HG03139 (cell line): ENCODE results near the gene VEZT.
"Not testable (repeated sequence)": the region's sequence is repeated elsewhere in the genome, so short reads cannot be mapped to it uniquely, and the experiment has no call there.

Experiments used
- ATAC-seq: cut with Tn5 transposase; IDR thresholded peaks from one replicate; pipeline ENCODE4 v1.9.1; 2021; ENCODE audit not compliant: unreplicated experiment

Gene VEZT

DNA sequence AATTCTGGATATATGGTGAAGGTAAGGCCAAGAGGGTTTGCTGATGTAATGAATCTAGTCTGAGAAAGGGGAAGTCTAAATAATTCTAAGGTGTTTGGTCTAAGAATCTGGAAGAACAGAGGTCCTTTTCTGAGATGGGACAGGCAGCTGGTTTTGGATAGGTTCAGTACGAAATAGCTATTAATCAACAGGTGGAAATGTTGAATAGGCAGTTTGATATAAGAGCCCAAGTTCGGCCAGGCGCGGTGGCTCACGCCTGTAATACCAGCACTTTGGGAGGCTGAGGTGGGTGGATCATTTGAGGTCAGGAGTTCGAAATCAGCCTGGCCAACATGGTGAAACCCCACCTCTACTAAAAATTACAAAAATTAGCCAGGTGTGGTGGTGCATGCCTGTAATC is 97.1 kb downstream of the VEZT start:
- not testable (repeated sequence) for ATAC-seq

GRCh38 chr12:95316798-95317197 is 99.2 kb downstream of the VEZT start:
- no peak for ATAC-seq

DNA sequence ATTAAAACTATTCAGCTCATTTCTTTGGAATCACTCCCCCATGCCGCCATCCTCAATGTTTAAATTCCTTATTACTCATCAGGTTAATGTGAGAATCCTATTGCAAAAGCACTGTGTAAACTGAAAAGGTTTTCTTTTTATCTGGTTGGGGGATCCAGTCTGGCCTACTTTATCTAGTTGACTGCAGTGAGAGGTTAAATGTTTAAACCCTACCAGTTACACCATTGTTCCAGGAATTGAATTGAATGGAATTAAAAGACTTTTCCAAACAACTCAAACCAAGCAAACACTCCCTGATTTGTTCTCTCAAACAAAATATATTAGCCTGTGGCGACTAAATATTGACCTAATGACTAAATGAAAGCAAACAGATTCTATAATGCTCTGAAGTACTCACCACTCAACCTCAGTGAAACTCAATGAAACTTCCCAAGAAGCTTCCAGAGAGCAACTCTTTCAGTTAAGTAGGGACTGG is 100.5 kb downstream of the VEZT start:
- no peak for ATAC-seq

DNA sequence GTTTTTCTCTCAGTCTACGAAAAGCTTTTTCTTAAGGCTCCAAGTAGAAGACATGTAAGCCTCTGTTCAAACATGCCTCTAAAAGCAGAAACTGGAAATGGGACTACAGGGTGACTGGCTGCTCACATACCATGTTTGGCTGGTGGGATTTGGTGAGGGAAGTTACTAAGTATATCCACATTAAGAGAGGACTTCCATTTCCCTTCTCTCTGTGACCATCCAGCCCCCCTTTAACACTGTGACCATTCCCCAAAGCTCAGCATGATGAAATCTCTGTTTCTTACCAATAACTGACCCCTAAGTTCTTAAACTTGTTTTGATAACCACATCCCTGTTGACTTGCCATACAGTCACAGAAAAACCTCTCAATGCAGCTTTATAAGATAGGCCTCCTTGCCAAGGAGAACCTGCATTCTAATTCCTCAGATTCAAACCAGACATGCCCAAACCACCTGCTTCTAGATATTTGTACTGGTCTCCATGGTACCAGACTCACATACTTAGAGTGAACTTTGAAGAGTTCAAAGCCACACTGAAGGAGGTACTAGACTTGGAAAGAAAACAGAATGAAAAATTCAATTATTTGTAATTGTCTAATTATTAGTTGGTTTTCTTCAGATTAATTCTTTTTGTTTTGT is 102.2 kb downstream of the VEZT start:
- ATAC-seq, result no peak

DNA sequence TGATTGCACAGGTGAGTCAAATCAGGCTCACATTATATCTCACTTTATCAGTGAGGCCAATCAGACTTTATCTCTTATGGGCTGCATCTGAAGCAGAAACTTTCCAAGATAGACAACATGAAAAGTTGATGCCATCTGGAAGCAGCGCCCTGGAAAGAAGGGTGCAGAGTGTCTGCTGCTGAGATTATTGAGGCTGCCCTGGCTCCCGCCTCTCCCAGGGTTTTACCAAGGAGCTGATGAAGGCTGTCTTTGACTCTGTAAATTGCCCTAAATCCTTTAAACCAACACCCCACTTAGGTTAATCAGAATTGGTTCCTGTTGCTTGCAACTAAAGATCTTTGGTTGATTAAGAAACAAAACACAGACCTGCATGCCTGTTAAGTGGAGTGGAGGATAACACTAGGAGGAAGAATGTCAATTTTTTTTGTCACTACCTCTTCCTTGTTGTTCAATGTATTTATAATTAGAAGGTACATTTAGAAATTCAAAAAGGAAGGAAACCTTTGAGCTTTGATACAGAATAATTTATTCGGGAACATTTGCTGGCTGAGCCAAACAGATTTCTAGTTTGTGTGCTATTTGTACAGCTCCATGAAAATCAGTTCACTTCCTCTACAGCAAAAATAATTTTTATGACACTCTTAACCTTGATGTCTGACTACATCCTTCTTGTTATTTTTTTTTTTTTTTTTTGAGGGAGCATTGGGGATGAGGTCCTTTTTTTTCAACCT is 104.1 kb downstream of the VEZT start:
- no peak for ATAC-seq

DNA sequence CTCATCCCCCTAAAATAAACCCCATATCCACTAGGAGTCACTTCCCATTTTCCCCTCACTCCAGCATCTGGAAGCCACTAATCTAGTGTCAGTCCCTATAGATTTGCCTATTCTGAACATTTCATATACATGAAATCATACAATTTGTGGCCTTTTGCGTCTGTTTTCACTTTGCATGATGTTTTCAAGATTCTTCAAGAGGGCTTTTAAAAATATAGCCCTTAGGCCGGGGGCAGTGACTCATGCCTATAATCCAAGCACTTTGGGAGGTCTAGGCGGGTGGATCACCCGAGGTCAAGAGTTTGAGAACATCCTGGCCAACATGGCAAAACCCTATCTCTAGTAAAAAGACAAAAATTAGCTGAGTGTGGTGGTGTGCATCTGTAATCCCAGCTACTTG is 104.7 kb downstream of the VEZT start:
- ATAC-seq, result no peak

DNA sequence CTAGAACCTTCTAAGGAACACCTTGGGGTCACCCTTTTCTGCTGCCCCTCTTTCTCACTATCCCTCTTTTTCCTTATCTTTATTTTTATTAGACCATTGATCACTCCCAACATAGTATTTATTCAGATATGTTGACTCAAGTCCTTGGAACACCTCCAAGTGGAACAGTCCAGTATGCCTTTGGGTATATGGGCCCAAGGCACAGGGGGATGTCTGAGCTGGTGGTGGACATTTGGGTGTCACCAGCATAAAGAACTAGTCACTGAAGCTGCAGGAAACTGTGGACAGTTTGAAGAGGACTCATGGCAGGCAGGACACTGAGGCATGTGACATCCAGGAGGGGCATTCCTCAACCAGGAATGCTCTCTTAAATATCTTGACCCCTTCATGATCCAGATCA is 105.6 kb downstream of the VEZT start:
- no peak for ATAC-seq

GRCh38 chr12:95324246-95324645 is 106.6 kb downstream of the VEZT start:
- ATAC-seq, result not testable (repeated sequence)

DNA sequence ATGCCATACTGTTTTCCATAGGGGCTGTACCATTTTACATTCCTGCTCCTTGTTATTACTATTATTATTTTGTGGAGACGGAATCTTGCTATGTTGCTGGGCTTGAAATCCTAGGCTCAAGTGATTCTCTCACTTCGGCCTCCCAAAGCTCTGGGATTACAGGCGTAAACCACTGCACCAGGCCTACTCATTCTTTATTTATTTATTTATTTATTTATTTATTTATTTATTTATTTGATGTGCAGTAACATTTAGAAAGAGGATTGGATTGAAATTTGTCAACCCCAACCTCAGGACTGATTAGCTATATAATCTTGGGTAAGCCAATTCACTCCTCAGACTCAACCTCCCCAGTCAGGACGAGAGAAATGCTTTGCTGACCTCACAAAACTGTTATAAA is 107.9 kb downstream of the VEZT start:
- ATAC-seq, result no peak

DNA sequence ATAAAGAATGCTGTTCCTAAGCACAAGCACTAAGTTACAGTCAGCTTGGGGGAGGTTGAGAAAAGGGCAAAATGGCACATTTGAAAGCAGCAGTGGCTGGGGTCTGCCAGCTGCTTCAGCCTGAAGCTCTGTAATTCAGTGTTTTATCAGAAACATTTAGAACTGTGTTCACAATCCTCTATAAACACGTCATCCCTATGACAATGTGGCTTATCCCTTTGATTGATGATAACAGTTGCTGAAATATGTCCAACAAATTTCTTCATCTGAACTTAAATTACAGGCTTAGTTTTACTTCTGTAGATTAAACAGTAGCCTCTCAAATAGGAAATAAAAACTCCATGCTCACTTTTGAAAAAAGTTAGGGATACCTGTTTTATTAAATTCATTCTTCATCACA is 108.8 kb downstream of the VEZT start:
- ATAC-seq, result no peak

- ATAC-seq, result no peak
These were observed 109.2 kb downstream of the VEZT start for GRCh38 chr12:95326855-95327254.

DNA sequence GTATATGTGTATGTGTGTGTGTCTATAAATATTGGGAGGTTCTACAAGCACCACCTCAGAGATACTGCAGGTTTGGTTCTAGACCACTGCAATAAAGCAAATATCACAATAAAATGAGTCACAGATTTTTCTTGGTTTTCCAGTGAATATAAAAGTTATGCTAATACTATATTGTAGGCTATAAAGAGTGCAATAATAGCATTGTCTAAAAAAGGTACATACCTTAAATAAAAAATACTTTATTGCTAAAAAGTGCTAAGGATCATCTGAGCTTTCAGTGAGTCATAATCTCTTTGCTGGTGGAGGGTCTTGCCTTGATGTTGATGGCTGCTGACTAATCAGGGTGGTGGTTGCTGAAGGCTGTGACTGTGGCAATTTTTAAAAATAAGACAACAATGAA is 111.1 kb downstream of the VEZT start:
- no peak for ATAC-seq

GRCh38 chr12:95335948-95336347 is 118.3 kb downstream of the VEZT start:
- ATAC-seq, result no peak

- ATAC-seq, result no peak
These were observed 118.9 kb downstream of the VEZT start for GRCh38 chr12:95336387-95337067.

- ATAC-seq, result no peak
These were observed 119.5 kb downstream of the VEZT start for GRCh38 chr12:95337146-95337545.

DNA sequence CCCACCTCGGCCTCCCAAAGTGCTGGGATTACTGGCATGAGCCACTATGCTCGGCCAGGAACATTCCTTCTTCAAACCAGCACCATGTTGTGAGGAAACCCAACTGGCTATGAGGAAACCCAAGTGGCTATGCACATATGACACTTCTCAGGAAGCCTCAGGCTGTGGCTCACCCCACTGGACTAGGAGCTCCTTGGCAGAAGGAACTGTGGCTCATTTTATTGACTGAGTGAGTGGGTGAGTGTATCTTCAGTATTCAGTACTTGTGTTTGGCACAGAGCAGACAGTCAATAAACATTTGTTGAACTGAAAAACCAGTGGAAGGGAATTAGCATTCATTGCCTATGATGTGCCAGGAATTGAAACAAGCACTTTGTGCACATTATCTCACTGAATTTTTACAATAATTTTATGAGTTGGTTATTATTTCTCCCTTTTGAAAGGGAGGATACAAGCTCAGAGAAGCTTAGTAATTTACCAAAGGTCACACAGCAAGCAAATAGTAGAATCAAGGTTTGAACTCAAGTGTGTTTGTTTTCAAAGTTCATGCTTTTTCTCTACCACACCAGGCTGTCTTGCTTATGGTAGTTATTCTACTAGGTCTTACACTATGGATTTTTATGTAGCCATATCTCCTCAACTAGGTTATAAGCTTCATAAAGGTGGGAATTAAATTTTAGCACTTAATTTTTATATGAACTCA is 121.6 kb downstream of the VEZT start:
- no peak for ATAC-seq

GRCh38 chr12:95342008-95342407 is 124.4 kb downstream of the VEZT start:
- ATAC-seq, result no peak

- ATAC-seq, result no peak
These were observed 126.0 kb downstream of the VEZT start for GRCh38 chr12:95343461-95344230.

DNA sequence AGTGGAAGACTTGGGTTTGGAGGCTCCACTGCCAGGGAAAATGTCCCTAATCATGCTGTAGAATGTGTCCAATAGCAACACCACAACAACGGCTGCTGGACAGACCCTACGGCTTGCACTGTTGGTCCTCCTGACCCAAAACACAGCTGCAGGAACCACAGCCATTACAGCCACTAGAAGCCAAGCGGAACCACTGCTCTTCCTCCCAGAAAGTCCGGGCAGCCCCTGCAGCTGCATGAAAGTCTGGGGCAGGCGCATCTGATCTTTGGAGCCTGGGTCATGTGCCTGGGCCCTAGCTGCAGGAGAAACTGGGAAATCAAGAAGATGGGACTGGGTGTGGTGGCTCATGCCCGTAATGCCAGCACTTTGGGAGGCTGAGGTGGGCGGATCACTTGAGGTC is 131.7 kb downstream of the VEZT start:
- ATAC-seq, result no peak

GRCh38 chr12:95351748-95352147 is 134.1 kb downstream of the VEZT start:
- ATAC-seq, result no peak
